Left ventricle myocardium superior (tissue), 1 donor: ENCODE results near the gene LSR. TPM values are rescaled to one million over a fixed set of nuclear protein-coding genes. Genes with fewer than 3 reads are reported as not detected.
"Not testable (repeated sequence)": the region's sequence is repeated elsewhere in the genome, so short reads cannot be mapped to it uniquely, and the experiment has no call there.

Source experiments
- ATAC-seq: fragments of 200-7000 bp; cut with Tn5 transposase; one replicate; pipeline ENCODE4 v1.9.1; 2020; ENCODE audit warnings: mild to moderate bottlenecking, moderate library complexity
- DNase-seq: peaks from one replicate; pipeline ENCODE4 v3.0.0-alpha.2; 2020
- intact Hi-C: fragments of 100-400 bp; cut with micrococcal nuclease; formaldehyde crosslinking; loops from one replicate; pipeline ENCODE4 v1.11.0; 2022
- total RNA-seq: library from RNA; stranded (reverse); fragmentation: NEBNext Ultra II Directional; extraction: Animal tissue kit (Norgen Biotek cat#: 25700); gene quantifications from one replicate; pipeline ENCODE4 v1.2.1, GENCODE V29; 2021
- donor health status: DM: no; HTN: yes; CAD: no; lungs with severe emphysema.

The LSR gene
- total RNA-seq, 1 donor from 2014 or later = 6.1 TPM

- no peak for ATAC-seq
- no peak for DNase-seq
- intact Hi-C loops = no loop called here
Measured at GRCh38 chr19:35236638-35237400, 12.0 kb upstream of the LSR start.

- ATAC-seq, intact Hi-C loops, DNase-seq: not testable (repeated sequence)
Measured at GRCh38 chr19:35239597-35239996, 9.2 kb upstream of the LSR start.

- no peak for ATAC-seq
- DNase-seq = no peak
- intact Hi-C loops = no loop called here
Measured at GRCh38 chr19:35240327-35240726, 8.5 kb upstream of the LSR start.

- DNase-seq (no peak), ATAC-seq (no peak)
- intact Hi-C loops = no loop called here
Measured at GRCh38 chr19:35241417-35241816, 7.4 kb upstream of the LSR start.

GRCh38 chr19:35246466-35247092 is 2.2 kb upstream of the LSR start:
- no peak for ATAC-seq
- DNase-seq = no peak
- intact Hi-C loops = no loop called here

- intact Hi-C loops = no loop called here
- DNase-seq = peak; percentile 60
- peak; percentile 80 for ATAC-seq
Measured at GRCh38 chr19:35247526-35248309, 1.1 kb upstream of the LSR start.

GRCh38 chr19:35249146-35249847 is 495 bp downstream of the LSR start:
- ATAC-seq = no peak

GRCh38 chr19:35249848-35250711 is 1.3 kb downstream of the LSR start:
- ATAC-seq (no peak), DNase-seq (no peak)
- intact Hi-C loops = no loop called here

More at GRCh38 chr19:35249146-35249847, 495 bp downstream of the LSR start:
- DNase-seq = no peak
- intact Hi-C loops = no loop called here

GRCh38 chr19:35251456-35251855 is 2.7 kb downstream of the LSR start:
- ATAC-seq = no peak
- intact Hi-C loops = no loop called here

GRCh38 chr19:35253316-35254286 is 4.8 kb downstream of the LSR start:
- ATAC-seq = no peak
- intact Hi-C loops = no loop called here
- DNase-seq = no peak

More at GRCh38 chr19:35251456-35251855, 2.7 kb downstream of the LSR start:
- DNase-seq = no peak

- DNase-seq = no peak
- intact Hi-C loops = no loop called here
Measured at GRCh38 chr19:35254341-35255297, 5.8 kb downstream of the LSR start.

GRCh38 chr19:35256566-35256965 is 7.8 kb downstream of the LSR start:
- intact Hi-C loops = no loop called here
- no peak for ATAC-seq
- no peak for DNase-seq

More at GRCh38 chr19:35254341-35255297, 5.8 kb downstream of the LSR start:
- ATAC-seq = peak; percentile 57

GRCh38 chr19:35257113-35257461 is 8.3 kb downstream of the LSR start:
- intact Hi-C loops = no loop called here
- ATAC-seq = no peak
- DNase-seq = no peak

- DNase-seq (peak; percentile 15), ATAC-seq (no peak)
- intact Hi-C loops = no loop called here
Measured at GRCh38 chr19:35260694-35261304, 12.0 kb downstream of the LSR start.

GRCh38 chr19:35261356-35262100 is 12.7 kb downstream of the LSR start:
- intact Hi-C loops = no loop called here

More at GRCh38 chr19:35261356-35262100, 12.7 kb downstream of the LSR start:
- DNase-seq (peak; percentile 23), ATAC-seq (no peak)
